Muscle of back (tissue), 11 donors: Measurements from ENCODE around the gene FIBCD1. TPM values are rescaled to one million over a fixed set of nuclear protein-coding genes. Genes with fewer than 3 reads are reported as not detected.
A peak's percentile ranks its signal among the peaks of the same experiment; 100 is the strongest.

ENCODE experiments used
- DNase-seq, 3 donors: peaks; one replicate each; pipeline versions ENCODE4 v3.0.0 to v3.0.0-alpha.2; 2013
- polyA plus RNA-seq, 10 donors: library from polyadenylated mRNA; unstranded; fragments of 120-200 nt; gene quantifications; one replicate each; pipeline ENCODE4 v1.2.1, GENCODE V29; 2013; ENCODE audit not compliant: insufficient read length in 10 of 10

The FIBCD1 gene
- polyA plus RNA-seq, 10 donors = 0.12 to 0.22 TPM; not detected in 8

- DNase-seq = no peak
Measured at GRCh38 chr9:130937146-130938076, 1.6 kb downstream of the FIBCD1 start.

GRCh38 chr9:130936285-130937117, 2.5 kb downstream of the FIBCD1 start:
- no peak for DNase-seq

- DNase-seq = no peak
Measured at GRCh38 chr9:130935648-130936271, 3.3 kb downstream of the FIBCD1 start.

GRCh38 chr9:130934702-130935647, 4.1 kb downstream of the FIBCD1 start:
- no peak for DNase-seq

GRCh38 chr9:130934246-130934645, 4.8 kb downstream of the FIBCD1 start:
- DNase-seq = no peak

- DNase-seq = no peak
Measured at GRCh38 chr9:130933114-130934046, 5.7 kb downstream of the FIBCD1 start.

- peak in 1 of 3 donors; percentile 47 for DNase-seq
Measured at GRCh38 chr9:130932255-130933079, 6.6 kb downstream of the FIBCD1 start.

GRCh38 chr9:130931508-130932254, 7.4 kb downstream of the FIBCD1 start:
- peak in 1 of 3 donors; percentile 80 for DNase-seq

- no peak for DNase-seq
Measured at GRCh38 chr9:130930804-130931349, 8.2 kb downstream of the FIBCD1 start.

GRCh38 chr9:130930132-130930803, 8.8 kb downstream of the FIBCD1 start:
- DNase-seq = no peak

- DNase-seq = no peak
Measured at GRCh38 chr9:130929571-130930038, 9.4 kb downstream of the FIBCD1 start.

GRCh38 chr9:130927995-130928900, 10.8 kb downstream of the FIBCD1 start:
- peak in 1 of 3 donors; percentile 7 for DNase-seq

- no peak for DNase-seq
Measured at GRCh38 chr9:130927338-130927737, 11.7 kb downstream of the FIBCD1 start.

GRCh38 chr9:130925050-130925678, 13.9 kb downstream of the FIBCD1 start:
- DNase-seq = no peak

- no peak for DNase-seq
Measured at GRCh38 chr9:130924448-130924788, 14.6 kb downstream of the FIBCD1 start.
